Neural cell (in vitro differentiated cells): ENCODE results near the gene COL4A2. TPM values are rescaled to one million over a fixed set of nuclear protein-coding genes. Genes with fewer than 3 reads are reported as not detected.

Experiments
- H2AFZ ChIP-seq: fragments of 200-600, 300-800 bp; sonication (generic), shearing (Covaris generic); 2 replicates; pipeline ENCODE4 v1.6.0; 2014; ENCODE audit warnings: low read depth, mild to moderate bottlenecking, antibody characterized with exemption, low read length, moderate library complexity
- H3F3A ChIP-seq: fragments of 200-600 bp; shearing (Covaris generic); 2 replicates; pipeline ENCODE4 v1.6.1; 2016; ENCODE audit warnings: mild to moderate bottlenecking, moderate library complexity, mixed read lengths, antibody characterized with exemption, low read length; ENCODE audit not compliant: insufficient read depth, poor library complexity, severe bottlenecking
- H3K27ac ChIP-seq: fragments of 200-600, 300-800 bp; sonication (generic), shearing (Covaris generic); 2 replicates; pipeline ENCODE4 v1.5.1; 2014; ENCODE audit warnings: mild to moderate bottlenecking, low read length, moderate library complexity
- H3K27me3 ChIP-seq: fragments of 300-800, 200-600 bp; sonication (generic), shearing (Covaris generic); 2 replicates; pipeline ENCODE4 v1.6.0; 2014; ENCODE audit warnings: mild to moderate bottlenecking, low read depth, low read length, moderate library complexity; ENCODE audit not compliant: insufficient read depth
- H3K36me3 ChIP-seq: fragments of 300-800, 200-600 bp; sonication (generic), shearing (Covaris generic); 2 replicates; pipeline ENCODE4 v1.5.1; 2014; ENCODE audit warnings: mild to moderate bottlenecking, antibody characterized with exemption, low read length, moderate library complexity; ENCODE audit not compliant: insufficient read depth
- H3K4me2 ChIP-seq: fragments of 300-800, 200-600 bp; sonication (generic), shearing (Covaris generic); 2 replicates; pipeline ENCODE4 v1.6.0; 2014; ENCODE audit warnings: mild to moderate bottlenecking, low read length
- H3K4me3 ChIP-seq: fragments of 300-800, 200-600 bp; sonication (generic), shearing (Covaris generic); 2 replicates; pipeline ENCODE4 v1.5.1; 2014; ENCODE audit warnings: mild to moderate bottlenecking, low read length, moderate library complexity
- H3K79me2 ChIP-seq: fragments of 200-600 bp; shearing (Covaris generic); replicated peaks from 2 replicates; pipeline ENCODE4 v1.6.0; 2014; ENCODE audit warnings: mild to moderate bottlenecking, low read length, moderate library complexity; ENCODE audit not compliant: insufficient read depth
- H3K9ac ChIP-seq: fragments of 300-800, 200-600 bp; sonication (generic), shearing (Covaris generic); 2 replicates; pipeline ENCODE4 v1.6.1; 2016; ENCODE audit warnings: mild to moderate bottlenecking, low read length, mixed read lengths
- H3K9me2 ChIP-seq: fragments of 200-600 bp; shearing (Covaris generic); 2 replicates; pipeline ENCODE4 v1.6.1; 2016; ENCODE audit warnings: mild to moderate bottlenecking, low read length, mixed read lengths; ENCODE audit not compliant: insufficient read depth
- H3K9me3 ChIP-seq: fragments of 200-600, 300-800 bp; sonication (generic), shearing (Covaris generic); 2 replicates; pipeline ENCODE4 v1.6.1; 2016; ENCODE audit warnings: mild to moderate bottlenecking, mixed run types, low read length, moderate library complexity, mixed read lengths
- H4K20me1 ChIP-seq: fragments of 200-600 bp; shearing (Covaris generic); 2 replicates; pipeline ENCODE4 v1.6.1; 2016; ENCODE audit warnings: mild to moderate bottlenecking, mixed run types; ENCODE audit not compliant: insufficient read depth
- CTCF ChIP-seq: fragments of 450-650 bp; IDR thresholded peaks from 2 replicates; pipeline ENCODE4 v1.5.1; 2014; ENCODE audit warnings: antibody characterized with exemption, mild to moderate bottlenecking, moderate library complexity; ENCODE audit not compliant: poor library complexity, severe bottlenecking
- EP300 ChIP-seq: fragments of 450-650 bp; conservative IDR thresholded peaks from 2 replicates; pipeline ENCODE4 v1.6.1; 2014; ENCODE audit warnings: antibody characterized with exemption, mild to moderate bottlenecking, moderate library complexity; ENCODE audit not compliant: poor library complexity, severe bottlenecking
- EZH2 ChIP-seq: fragments of 200-600, 300-800 bp; shearing (Covaris generic), sonication (generic); IDR thresholded peaks from 2 replicates; pipeline ENCODE4 v1.6.1; 2014; ENCODE audit warnings: antibody characterized with exemption, low read length, borderline replicate concordance, mild to moderate bottlenecking; ENCODE audit not compliant: insufficient read depth, poor library complexity, severe bottlenecking
- MXI1 ChIP-seq: fragments of 450-650 bp; conservative IDR thresholded peaks from 2 replicates; pipeline ENCODE4 v1.6.1; 2014; ENCODE audit warnings: antibody characterized with exemption, mild to moderate bottlenecking; ENCODE audit not compliant: poor library complexity, severe bottlenecking
- POLR2AphosphoS5 ChIP-seq: IDR thresholded peaks from 2 replicates; pipeline ENCODE4 v1.6.1; 2012
- RAD21 ChIP-seq: fragments of 450-650 bp; conservative IDR thresholded peaks from 2 replicates; pipeline ENCODE4 v1.6.1; 2014; ENCODE audit warnings: antibody characterized with exemption, mild to moderate bottlenecking, moderate library complexity
- REST ChIP-seq: IDR thresholded peaks from 2 replicates; pipeline ENCODE4 v1.6.1; 2012; ENCODE audit warnings: borderline replicate concordance
- SMC3 ChIP-seq: fragments of 450-650 bp; conservative IDR thresholded peaks from 2 replicates; pipeline ENCODE4 v1.6.1; 2014; ENCODE audit warnings: antibody characterized with exemption, mild to moderate bottlenecking, moderate library complexity; ENCODE audit not compliant: poor library complexity
- TAF1 ChIP-seq: IDR thresholded peaks from 2 replicates; pipeline ENCODE4 v1.6.1; 2012; ENCODE audit warnings: low read depth
- polyA plus RNA-seq: library from polyadenylated mRNA; depleted of rRNA; stranded (reverse); fragments of >200 nt; gene quantifications from 2 replicates; pipeline ENCODE4 v1.2.3, GENCODE V29; 2014

The COL4A2 gene
- polyA plus RNA-seq, 1 donor from 2014 or later, result 30.8 TPM

GRCh38 chr13:110449219-110450015, 142.3 kb downstream of the COL4A2 start:
- H3K9ac ChIP-seq, result no peak overlapping the region
- no peaks in the 10 kb centered on the region for H4K20me1 ChIP-seq
- no peaks in the 10 kb centered on the region for H3K9me3 ChIP-seq
- H3K9me2 ChIP-seq, result no peaks in the 10 kb centered on the region
- H3K4me3 ChIP-seq, result no peak overlapping the region
- no peaks in the 10 kb centered on the region for H3K79me2 ChIP-seq
- H3K36me3 ChIP-seq, result no peaks in the 10 kb centered on the region
- H3K27me3 ChIP-seq, result no peaks in the 10 kb centered on the region
- TF ChIP-seq REST (no peak), EZH2 (no peak), SMC3 (no peak), TAF1 (no peak)
- no peaks in the 10 kb centered on the region for H3F3A ChIP-seq
- no peak overlapping the region for H3K27ac ChIP-seq
- no peak overlapping the region for H3K4me2 ChIP-seq
- no peak overlapping the region for H2AFZ ChIP-seq

GRCh38 chr13:110450016-110450900, 143.2 kb downstream of the COL4A2 start:
- H2AFZ ChIP-seq, result no peak overlapping the region
- TF ChIP-seq RAD21 (no peak), MXI1 (no peak), TAF1 (no peak), EZH2 (no peak), REST (no peak), POLR2AphosphoS5 (no peak), SMC3 (no peak), EP300 (no peak), CTCF (no peak)

More at GRCh38 chr13:110450016-110450900, 143.2 kb downstream of the COL4A2 start:
- Histone ChIP-seq H3K9ac (no peak overlapping the region), H3K4me2 (no peak overlapping the region), H3K9me2 (no peaks in the 10 kb centered on the region), H3K4me3 (no peak overlapping the region), H3K79me2 (no peaks in the 10 kb centered on the region), H3K36me3 (no peaks in the 10 kb centered on the region), H4K20me1 (no peaks in the 10 kb centered on the region), H3K9me3 (no peaks in the 10 kb centered on the region), H3K27me3 (no peaks in the 10 kb centered on the region), H3F3A (no peaks in the 10 kb centered on the region), H3K27ac (no peak overlapping the region)
